Activated CD4-positive, alpha-beta T cell treated with anti-CD3 and anti-CD28 coated beads, Interleukin-2, amount 50 U/mL, for 1 hour (primary cell): ENCODE measurements around the gene CCDC3.

Experiments
- DNase-seq: peaks from one replicate; pipeline ENCODE4 v3.0.0-alpha.2; 2020

Gene CCDC3

GRCh38 chr10:12960941-12961340 is 40.6 kb downstream of the CCDC3 start:
- DNase-seq: no peak

DNA sequence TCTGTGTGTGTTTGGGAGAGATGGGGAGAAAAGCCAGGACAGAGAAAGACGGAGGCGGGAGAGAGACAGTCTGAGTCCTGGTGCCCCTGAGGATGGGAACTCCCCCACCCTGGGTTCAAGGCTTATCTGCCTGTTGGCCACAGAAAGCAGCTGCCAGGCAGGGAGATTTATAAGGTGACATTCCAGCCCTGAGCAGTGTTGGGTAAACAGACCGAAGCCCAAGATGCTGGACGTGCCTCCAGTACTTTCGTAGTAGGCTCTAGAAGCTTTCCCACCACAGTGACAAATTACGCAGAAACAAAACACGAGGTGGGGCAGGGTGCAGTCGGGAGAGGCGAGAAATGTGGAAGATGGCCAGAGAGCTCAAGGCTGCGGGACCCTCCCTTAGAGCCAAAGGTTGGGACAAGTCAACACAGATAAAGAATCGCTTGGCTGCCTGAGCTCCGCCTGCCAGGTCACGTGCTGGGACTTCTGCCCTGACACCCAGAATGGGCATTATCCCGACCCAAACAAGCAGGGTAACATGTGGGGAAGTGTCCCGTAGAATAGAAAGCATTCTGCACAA is 41.1 kb downstream of the CCDC3 start:
- no peak for DNase-seq

DNA sequence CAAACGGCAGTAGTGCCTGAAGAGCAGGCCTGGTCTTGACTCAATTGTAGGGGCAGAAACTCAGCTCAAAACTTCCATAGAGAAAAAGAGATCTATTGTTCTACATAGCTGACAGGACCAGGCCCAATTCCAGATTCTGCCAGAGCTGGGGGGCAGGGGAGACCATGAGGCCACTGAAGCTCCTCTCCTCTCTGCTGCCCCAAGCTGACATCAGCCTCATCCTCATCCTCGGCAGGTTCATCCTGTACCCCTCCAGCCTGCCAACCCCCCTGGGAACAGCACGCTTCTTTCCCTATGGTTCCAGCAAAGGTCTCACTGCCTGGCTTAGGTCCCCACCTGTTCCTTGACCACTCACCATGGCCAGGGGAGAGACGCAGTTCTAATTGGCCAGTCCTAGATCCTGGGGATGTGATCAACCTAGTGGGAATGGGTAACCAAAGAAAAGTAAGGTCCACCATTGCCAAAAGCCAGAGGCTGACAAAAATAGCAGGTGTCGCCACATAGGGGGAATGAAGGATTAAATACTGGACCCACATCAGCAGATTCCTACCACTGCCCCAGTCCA is 42.9 kb downstream of the CCDC3 start:
- no peak for DNase-seq

- DNase-seq: no peak
Observed at GRCh38 chr10:12957081-12957480, 44.4 kb downstream of the CCDC3 start.

DNA sequence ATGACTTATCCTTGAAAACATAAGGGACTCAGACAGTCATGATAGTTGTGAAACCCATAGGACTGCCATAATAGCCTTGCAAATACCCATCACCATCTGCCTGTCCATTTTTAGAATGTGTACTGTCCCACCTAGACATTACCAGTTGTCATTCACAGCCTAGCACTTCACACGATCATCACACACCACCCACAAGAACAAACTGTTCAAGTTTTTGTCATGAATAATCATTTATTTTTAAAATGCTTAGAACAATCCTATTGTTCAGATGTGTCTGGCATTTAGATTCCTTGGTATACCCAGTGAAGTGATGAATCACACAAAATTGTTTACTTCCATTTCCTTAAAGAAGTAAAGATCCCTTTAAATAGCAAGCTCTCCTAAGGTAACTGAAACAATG is 46.6 kb downstream of the CCDC3 start:
- no peak for DNase-seq

- no peak for DNase-seq
Observed at GRCh38 chr10:12950583-12951128, 50.9 kb downstream of the CCDC3 start.

GRCh38 chr10:12949248-12949647 is 52.3 kb downstream of the CCDC3 start:
- DNase-seq: no peak

GRCh38 chr10:12947741-12948140 is 53.8 kb downstream of the CCDC3 start:
- no peak for DNase-seq

- DNase-seq: no peak
Observed at GRCh38 chr10:12946372-12946771, 55.1 kb downstream of the CCDC3 start.

DNA sequence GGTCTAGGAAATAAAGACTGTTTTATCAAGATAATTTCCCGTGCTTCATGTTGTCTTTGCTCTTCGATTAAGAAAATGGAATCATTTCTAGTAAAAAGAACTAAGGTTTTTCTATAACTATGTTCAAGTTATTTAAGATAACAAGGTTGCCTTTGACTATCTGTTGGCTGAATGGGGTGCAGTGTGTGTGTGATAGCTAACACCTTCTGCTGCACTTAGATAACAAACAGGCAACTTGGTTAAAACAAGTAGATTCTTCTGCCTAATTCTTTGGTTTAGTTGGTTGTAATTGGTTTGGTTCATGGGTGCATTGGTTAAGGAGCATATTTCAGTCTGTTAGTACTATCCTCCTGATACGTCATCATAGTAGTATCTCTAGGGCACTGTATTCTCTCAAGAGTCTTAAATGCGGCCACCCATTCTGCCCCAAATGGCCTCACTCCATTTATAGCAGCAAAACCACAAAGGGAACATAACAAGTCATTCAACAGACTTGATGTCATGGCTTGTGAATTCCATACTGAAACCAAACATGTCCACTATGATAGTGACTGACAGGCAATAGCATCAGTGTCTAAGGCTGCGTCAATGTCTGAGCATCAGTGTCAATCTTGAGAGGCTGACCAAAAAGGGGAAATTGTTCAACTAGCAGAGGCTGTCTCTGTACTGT is 55.7 kb downstream of the CCDC3 start:
- DNase-seq: no peak

- no peak for DNase-seq
Observed at GRCh38 chr10:12944931-12945330, 56.6 kb downstream of the CCDC3 start.

DNA sequence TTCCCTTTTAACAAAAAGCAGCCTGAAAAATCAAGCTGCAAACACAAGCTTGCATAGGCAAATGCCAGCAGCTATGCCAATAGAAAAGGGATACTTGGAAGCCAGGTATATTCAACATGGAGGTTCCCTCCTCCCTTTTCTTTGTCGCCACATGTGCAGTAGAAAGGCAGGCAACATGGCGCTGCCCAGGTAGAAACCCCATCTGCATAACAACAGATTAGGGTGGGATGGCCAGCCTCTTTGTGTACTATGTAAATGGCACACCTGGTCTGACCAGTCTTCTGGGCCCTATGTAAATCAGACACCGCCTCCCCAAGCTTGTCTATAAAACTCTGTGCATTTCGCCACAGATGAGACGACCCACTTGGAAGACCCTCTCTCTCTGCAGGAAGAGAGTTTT is 58.1 kb downstream of the CCDC3 start:
- no peak for DNase-seq

DNA sequence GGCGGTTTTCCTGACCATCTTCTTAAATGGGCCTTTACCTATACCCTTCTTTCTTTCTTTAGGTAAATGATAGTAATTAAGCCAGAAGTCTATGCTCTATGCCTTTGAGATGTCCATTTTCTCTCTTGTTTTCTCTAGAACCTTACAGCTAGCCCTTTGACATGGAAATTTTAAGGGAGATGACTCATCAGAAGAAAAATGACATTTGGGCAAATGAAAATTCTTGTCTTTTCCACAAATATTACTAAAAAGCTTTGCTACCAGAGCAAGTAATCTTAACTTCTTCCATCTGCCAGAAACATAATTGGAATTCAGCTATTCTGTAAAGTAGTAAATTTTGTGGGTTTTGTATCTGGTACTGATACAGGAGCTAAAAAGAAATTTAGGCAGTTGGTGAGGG is 59.5 kb downstream of the CCDC3 start:
- no peak for DNase-seq

- DNase-seq: no peak
Observed at GRCh38 chr10:12940791-12941190, 60.7 kb downstream of the CCDC3 start.

DNA sequence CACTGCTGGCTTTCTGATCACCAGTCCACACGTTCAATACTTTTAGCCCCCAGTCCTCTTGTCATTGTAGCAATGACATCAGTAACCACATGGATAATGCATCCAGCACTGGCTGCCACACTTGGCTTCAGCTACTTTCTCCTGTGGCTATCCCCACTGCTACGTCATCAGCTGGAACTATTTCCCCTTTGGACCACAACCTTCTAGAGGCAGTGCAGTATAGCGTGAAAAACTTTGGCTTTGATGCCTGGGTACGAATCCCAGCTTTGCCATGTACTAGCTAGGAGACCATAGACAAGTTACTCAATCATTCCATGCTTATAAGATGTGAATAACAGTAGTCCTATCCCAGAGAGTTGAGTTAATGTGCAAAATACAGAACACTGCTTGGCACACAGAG is 63.2 kb downstream of the CCDC3 start:
- no peak for DNase-seq

DNA sequence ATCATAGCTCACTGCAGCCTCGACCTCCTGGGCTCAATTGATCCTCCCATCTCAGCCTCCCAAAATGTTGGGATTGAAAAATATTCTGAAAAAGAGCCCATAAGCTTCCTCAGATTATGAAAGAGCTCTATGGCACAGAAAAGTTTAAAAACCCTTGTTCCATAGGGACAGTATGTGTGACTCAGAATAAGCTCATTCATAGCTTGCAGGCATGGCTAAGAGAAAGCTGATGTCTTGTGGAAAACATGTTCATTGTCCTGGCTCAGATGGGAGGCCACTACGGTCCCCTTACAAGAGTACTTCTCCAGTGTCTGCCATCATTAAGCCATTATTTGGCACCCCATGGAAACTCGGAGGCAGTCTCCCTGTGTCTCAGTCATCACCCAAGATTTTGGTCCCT is 64.0 kb downstream of the CCDC3 start:
- no peak for DNase-seq

GRCh38 chr10:12934777-12935176 is 66.7 kb downstream of the CCDC3 start:
- DNase-seq: no peak

DNA sequence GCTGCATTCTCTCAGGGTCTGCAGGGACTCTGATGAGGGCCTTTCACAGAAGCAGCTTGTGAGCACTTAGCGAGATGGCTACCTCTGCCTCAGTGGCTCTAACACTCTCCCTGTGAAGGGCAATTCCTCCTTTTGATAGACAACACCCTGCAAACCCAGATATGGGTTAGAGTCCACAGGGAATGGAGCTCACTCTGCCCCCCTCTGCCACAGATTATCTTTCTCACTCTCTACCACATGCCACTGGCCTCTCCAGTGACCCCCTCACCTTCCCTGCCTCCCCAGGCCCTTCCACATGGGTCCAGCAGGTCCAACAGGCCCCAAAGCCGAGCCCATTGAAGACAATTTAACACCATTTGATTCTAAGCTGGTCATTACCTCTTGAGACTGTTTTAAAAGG is 72.1 kb downstream of the CCDC3 start:
- no peak for DNase-seq

DNA sequence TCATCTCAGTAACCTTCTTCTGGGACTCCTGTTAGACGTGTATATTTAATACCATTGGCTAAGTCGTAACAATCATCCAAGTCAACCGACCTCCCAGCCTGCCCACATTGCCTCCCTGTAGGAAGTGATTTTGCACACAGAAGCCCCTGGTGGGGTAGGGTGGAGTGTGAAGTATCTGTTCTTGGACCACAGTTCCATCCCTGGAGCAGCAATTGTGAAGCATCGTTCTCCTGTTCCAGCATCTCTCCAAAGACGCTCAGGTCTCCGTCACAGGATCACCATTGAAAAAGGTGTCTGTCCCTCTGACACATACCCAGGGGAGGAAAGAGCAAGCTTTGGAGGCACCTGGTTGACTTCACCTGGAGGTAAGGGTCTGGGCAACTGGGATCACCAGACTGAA is 72.9 kb downstream of the CCDC3 start:
- no peak for DNase-seq

DNA sequence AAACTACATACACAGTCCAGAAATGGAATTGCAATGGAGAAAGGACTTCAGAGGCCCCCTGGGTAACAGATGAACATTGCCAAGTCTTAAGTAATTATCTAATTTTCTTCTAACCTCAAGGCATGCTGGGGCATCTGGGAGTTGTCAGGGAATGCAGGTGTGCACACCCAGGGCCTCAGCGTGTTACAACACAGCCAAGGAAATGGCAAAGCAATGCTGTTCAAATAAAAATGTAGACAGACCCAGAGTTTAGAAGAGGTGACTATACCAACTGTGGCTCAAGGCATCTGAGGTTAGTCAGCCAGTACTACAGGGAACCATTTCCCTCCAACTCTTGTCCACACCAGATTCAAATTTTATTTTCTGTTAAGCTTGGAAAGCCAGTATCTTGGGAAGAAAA is 73.6 kb downstream of the CCDC3 start:
- no peak for DNase-seq

DNA sequence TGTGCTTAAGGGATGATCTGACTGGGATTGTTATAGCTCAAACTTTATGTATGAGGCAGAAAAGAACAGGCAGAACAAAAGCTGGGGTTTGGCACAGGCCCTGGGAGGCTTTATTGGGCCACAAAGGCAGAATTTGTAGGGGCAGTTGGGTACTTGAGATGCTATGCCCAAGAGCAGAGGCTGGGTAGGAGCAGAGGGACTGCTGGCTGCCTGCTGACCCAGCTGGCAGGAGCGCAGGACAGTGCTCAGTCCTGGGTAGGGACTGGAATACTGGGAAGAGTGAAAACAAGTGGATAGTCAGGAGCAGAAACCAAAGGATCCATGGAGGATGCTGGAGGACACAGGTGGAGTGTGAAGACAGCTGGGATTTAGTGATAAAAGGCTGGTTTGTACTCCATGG is 75.7 kb downstream of the CCDC3 start:
- DNase-seq: no peak

GRCh38 chr10:12924911-12925310 is 76.6 kb downstream of the CCDC3 start:
- no peak for DNase-seq

DNA sequence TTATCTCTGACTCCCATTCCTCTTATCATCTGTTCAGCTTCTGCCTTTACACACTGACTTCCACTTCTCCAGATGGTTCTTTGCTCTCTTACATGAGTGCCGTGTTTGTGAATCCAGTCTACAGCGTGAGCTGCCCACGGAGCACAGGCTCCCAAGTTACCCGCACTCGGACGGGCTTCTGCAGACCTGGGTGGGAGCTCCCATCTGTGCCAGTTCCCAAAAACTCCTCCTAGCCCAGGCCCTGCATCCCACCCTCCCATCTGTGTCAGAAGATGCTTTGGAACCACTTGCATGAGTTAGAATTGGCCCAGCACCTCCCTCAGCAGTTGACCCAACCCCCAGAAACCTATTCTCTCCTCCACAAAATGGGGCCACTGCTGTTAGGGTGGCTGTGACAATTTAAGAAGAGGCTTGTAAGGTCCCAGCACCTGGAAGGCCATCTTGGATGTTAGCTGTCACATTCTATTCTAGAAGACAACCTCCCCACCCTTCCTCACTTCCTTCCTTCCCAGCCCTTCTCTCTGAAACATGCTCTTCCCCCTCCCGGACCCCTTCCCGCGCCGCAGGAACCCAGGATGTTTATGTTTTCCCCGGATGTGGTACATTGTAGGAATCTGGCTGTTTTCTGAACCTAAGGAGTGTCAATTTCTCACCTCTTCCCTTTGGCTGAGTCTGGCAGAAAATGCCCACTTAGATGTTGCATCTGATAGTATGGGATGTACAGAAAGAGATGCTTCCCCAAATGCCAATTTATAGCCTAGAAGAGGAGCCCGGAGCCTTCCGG is 79.2 kb downstream of the CCDC3 start:
- no peak for DNase-seq

DNA sequence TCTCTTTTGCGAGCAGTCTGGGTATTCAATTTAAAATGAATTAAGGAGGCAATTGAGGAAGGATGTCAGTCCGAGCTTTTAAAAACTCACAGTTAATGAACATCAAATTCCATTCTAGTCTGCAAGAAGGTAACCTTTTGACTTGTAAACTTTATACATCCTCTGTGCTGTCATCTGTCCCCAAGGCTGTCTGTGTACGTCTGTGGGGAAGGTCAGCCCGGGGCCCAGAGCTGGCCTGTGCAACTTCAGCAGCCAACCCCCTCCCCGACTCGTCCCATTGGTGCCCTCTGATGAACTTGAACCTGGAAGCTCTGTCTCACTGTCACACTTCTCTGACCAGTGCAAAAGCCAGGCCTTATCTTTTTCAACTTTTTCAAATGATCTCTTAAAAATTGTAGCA is 80.3 kb downstream of the CCDC3 start:
- DNase-seq: no peak
